Measurements from ENCODE around the gene HEG1.

DNA sequence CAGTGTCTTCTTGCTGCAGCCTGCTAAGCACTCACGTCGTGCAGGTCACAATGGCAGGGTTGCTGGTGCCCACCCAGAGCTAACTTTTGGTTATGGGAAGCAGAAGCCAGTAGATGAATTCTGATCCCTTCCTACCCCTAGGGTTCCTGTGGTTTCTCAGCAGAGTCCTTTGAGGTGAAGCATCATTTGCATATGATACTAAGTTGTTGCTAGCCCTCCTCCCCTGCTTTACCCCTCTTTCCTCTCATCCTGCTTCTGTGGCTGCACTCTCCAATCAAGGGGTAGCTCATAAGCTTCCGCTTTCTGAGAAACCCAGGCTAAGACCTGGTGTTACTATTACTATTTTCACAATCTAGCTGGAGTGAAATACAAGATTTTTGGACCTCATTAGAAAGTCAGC lies 22.1 kb upstream of the HEG1 start:
- TF ChIP-seq, protein P1, sequence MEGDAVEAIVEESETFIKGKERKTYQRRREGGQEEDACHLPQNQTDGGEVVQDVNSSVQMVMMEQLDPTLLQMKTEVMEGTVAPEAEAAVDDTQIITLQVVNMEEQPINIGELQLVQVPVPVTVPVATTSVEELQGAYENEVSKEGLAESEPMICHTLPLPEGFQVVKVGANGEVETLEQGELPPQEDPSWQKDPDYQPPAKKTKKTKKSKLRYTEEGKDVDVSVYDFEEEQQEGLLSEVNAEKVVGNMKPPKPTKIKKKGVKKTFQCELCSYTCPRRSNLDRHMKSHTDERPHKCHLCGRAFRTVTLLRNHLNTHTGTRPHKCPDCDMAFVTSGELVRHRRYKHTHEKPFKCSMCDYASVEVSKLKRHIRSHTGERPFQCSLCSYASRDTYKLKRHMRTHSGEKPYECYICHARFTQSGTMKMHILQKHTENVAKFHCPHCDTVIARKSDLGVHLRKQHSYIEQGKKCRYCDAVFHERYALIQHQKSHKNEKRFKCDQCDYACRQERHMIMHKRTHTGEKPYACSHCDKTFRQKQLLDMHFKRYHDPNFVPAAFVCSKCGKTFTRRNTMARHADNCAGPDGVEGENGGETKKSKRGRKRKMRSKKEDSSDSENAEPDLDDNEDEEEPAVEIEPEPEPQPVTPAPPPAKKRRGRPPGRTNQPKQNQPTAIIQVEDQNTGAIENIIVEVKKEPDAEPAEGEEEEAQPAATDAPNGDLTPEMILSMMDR (conservative IDR thresholded peaks at IDR 0.05; ENCODE audit: low read depth, low read length), result no peak
- TF ChIP-seq EZH2 (IDR thresholded peaks at IDR 0.05; ENCODE audit: borderline replicate concordance, low read depth, low read length, poor library complexity, severe bottlenecking), result no peak

Measured in A673 (cell line).